Measurements from ENCODE around the gene NDUFAF7. TPM values are rescaled to one million over a fixed set of nuclear protein-coding genes. Genes with fewer than 3 reads are reported as not detected.

NDUFAF7 gene
- total and polyA plus RNA-seq, 2 of the 13 experiments (the other 11 are each of a cell fraction or from before 2014, with no cell fraction given), result 27.0 to 40.8 TPM

DNA sequence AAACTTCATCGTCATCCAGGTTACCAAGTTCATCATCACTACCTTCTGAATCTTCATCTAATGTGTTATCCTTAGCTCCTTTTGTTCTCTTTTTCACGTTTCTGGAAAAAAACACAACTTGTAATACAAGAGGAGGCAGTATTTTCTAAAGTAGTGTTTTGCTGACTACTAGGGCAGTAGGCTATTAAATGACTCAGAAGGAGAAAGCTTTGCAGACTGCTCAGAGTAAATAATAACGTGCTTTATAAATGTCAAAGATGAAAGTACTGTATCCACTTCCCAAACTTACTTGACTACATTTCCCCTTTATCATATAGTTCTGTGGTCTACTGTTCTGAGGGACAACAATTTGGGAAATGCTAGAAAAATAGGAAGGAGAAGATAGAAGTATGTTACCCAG is 19.5 kb upstream of the NDUFAF7 start:
- BruUV-seq (replicated peaks), result no TSS peak
- intact Hi-C loops (cut with micrococcal nuclease; ENCODE audit: unreplicated experiment) (no loop called here), in situ Hi-C loops (cut with HindIII; ENCODE audit: extremely low pct_ligation_motif_present, low pct_unique_long_range_greater_than_20kb) (no loop called here)
- Histone ChIP-seq H3K27ac (ENCODE audit: extremely low read length, insufficient read depth, low read length) (no peak overlapping the region), H3K9me3 (ENCODE audit: low read length) (peaks cover 23% of the 10 kb centered on the region), H2AFZ (ENCODE audit: low read length) (no peak overlapping the region), H3K79me2 (ENCODE audit: insufficient read depth, low read length) (peaks cover 27% of the 10 kb centered on the region), H3K9ac (ENCODE audit: insufficient read depth, low read depth, low read length) (no peak overlapping the region), H4K20me1 (ENCODE audit: insufficient read depth, low read length) (no peaks in the 10 kb centered on the region), H3K36me3 (replicated peaks in 1 of 2; ENCODE audit: control insufficient read depth in 1 of 2, insufficient read depth in 2 of 2, low read length in 2 of 2) (peaks cover 18 to 91% of the 10 kb centered on the region in 2 experiments), H3K4me1 (ENCODE audit: insufficient read depth, low read length) (peaks cover 13% of the 10 kb centered on the region), H3K4me2 (ENCODE audit: low read depth, low read length) (no peak overlapping the region), H3K4me3 (replicated peaks in 1 of 3; ENCODE audit: insufficient read depth in 1 of 3, low read depth in 2 of 3, low read length in 3 of 3) (no peak overlapping the region), H3K27me3 (ENCODE audit: control insufficient read depth in 1 of 2, insufficient read depth in 2 of 2, low read length in 2 of 2) (no peaks in the 10 kb centered on the region)
- 94% methylated on average over 3 of the region's 3 CpGs for WGBS (ENCODE audit: low lambda C conversion rate)
- POLR2A ChIA-PET, result no interaction called here
- no peak; the same call in 2 of the 3 replicates for ATAC-seq
- CTCF ChIA-PET (ENCODE audit: low intra/inter-chr PET ratio, low total read pairs), result no interaction called here
- TF ChIP-seq ZNF329 (CRISPR knock-in tag; IDR thresholded peaks at IDR 0.05; ENCODE audit: low read depth) (no peak), SRY (CRISPR knock-in tag; IDR thresholded peaks at IDR 0.05) (no peak), NAIF1 (CRISPR knock-in tag; IDR thresholded peaks at IDR 0.05; ENCODE audit: borderline replicate concordance) (no peak)
- DNase-seq (ENCODE audit: low spot score), result no peak
- FAIRE-seq, result no peak

DNA sequence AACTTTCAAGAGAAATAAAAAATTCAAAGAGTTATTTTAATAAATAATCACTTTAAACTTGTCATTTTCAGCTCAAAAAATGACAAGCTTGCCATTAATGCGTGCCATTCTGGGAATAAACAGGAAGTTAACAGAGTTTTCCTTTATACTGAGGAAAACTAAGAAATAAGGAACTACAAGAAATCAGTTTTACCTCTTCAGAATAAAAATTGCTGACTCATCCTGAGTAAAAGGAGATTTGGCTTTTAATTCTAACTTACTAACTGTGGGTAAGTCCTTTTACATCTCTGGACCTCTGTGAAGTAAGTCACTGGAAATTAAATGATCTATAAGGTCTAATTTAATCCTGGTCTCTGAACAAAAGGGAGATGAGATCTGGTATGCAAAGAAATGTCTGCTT is 16.2 kb upstream of the NDUFAF7 start:
- no peak for ATAC-seq
- WGBS (ENCODE audit: low lambda C conversion rate), result 95% methylated on average over 1 of the region's 1 CpG
- POLR2A ChIA-PET, result interaction anchor here (0.8 kb wide), 1 partner anchor 18 kb away, joined by 3 read pairs; no protein-coding TSS in a partner anchor
- FAIRE-seq, result no peak
- BruUV-seq (replicated peaks), result no TSS peak
- no peaks in the 10 kb centered on the region for H4K20me1 ChIP-seq (ENCODE audit: insufficient read depth, low read length)
- TF ChIP-seq RBFOX2 (IDR thresholded peaks at IDR 0.05; ENCODE audit: low read depth, low read length) (0 out of 2 replicates have a peak, but pooled peaks have one; percentile 14), MAFF (IDR thresholded peaks at IDR 0.05; ENCODE audit: low read depth, low read length) (peak; percentile 92), MAFK (conservative IDR thresholded peaks at IDR 0.05 in 1 of 2, IDR thresholded peaks at IDR 0.05 in 1 of 2; ENCODE audit: low read length in 2 of 2) (peak; percentile 95), NFE2L2 (IDR thresholded peaks at IDR 0.05; ENCODE audit: low read length) (peak; percentile 95), TIGD3 (CRISPR knock-in tag; IDR thresholded peaks at IDR 0.05; ENCODE audit: borderline replicate concordance) (no peak)
- no peaks in the 10 kb centered on the region for H3K27me3 ChIP-seq (ENCODE audit: control insufficient read depth in 1 of 2, insufficient read depth in 2 of 2, low read length in 2 of 2)
- no peak overlapping the region for H3K4me2 ChIP-seq (ENCODE audit: low read depth, low read length)
- H3K9me3 ChIP-seq (ENCODE audit: low read length), result no peaks in the 10 kb centered on the region
- intact Hi-C loops (cut with micrococcal nuclease; ENCODE audit: unreplicated experiment) (no loop called here), in situ Hi-C loops (cut with HindIII; ENCODE audit: extremely low pct_ligation_motif_present, low pct_unique_long_range_greater_than_20kb) (no loop called here)
- no peak overlapping the region for H3K4me3 ChIP-seq (replicated peaks in 1 of 3; ENCODE audit: insufficient read depth in 1 of 3, low read depth in 2 of 3, low read length in 3 of 3)
- no peak overlapping the region for H3K9ac ChIP-seq (ENCODE audit: insufficient read depth, low read depth, low read length)
- no peak for DNase-seq (ENCODE audit: low spot score)
- peaks cover 17 to 77% of the 10 kb centered on the region in 2 experiments for H3K36me3 ChIP-seq (replicated peaks in 1 of 2; ENCODE audit: control insufficient read depth in 1 of 2, insufficient read depth in 2 of 2, low read length in 2 of 2)
- peak overlapping the region; percentile 6 for H3K27ac ChIP-seq (ENCODE audit: extremely low read length, insufficient read depth, low read length)
- CTCF ChIA-PET (ENCODE audit: low intra/inter-chr PET ratio, low total read pairs), result no interaction called here
- H3K79me2 ChIP-seq (ENCODE audit: insufficient read depth, low read length), result no peaks in the 10 kb centered on the region
- H2AFZ ChIP-seq (ENCODE audit: low read length), result no peak overlapping the region
- H3K4me1 ChIP-seq (ENCODE audit: insufficient read depth, low read length), result peaks cover 13% of the 10 kb centered on the region
